Neural crest cell (in vitro differentiated cells): ENCODE results near the gene PTK7. TPM values are rescaled to one million over a fixed set of nuclear protein-coding genes. Genes with fewer than 3 reads are reported as not detected.

ENCODE experiments used
- DNase-seq: peaks from one replicate; pipeline ENCODE4 v3.0.0; 2021; ENCODE audit warnings: low read depth, mixed read lengths, low spot score
- H3K27ac Mint-ChIP-seq: one replicate; pipeline ENCODE4 v1.8.0; 2021; ENCODE audit warnings: mild to moderate bottlenecking, mixed read lengths; ENCODE audit not compliant: unreplicated experiment
- H3K27me3 Mint-ChIP-seq: 2 replicates; pipeline ENCODE4 v1.8.0; 2021; ENCODE audit warnings: low read depth, mild to moderate bottlenecking, mixed read lengths
- H3K36me3 Mint-ChIP-seq: 2 replicates; pipeline ENCODE4 v1.8.0; 2021; ENCODE audit warnings: low read depth, mild to moderate bottlenecking, mixed read lengths
- H3K4me1 Mint-ChIP-seq: 2 replicates; pipeline ENCODE4 v1.8.0; 2021; ENCODE audit warnings: mixed read lengths
- H3K4me3 Mint-ChIP-seq: one replicate; pipeline ENCODE4 v1.8.0; 2021; ENCODE audit warnings: mild to moderate bottlenecking, mixed read lengths
- H3K9me3 Mint-ChIP-seq: 2 replicates; pipeline ENCODE4 v1.8.0; 2021; ENCODE audit warnings: mixed read lengths
- total RNA-seq: library from RNA; stranded (reverse); gene quantifications from 2 replicates; pipeline ENCODE4 v1.2.1, GENCODE V29; 2021
- TF ChIP-seq, protein P1 (sequence below): fragments of 200-600 bp; sonication (generic); conservative IDR thresholded peaks from 2 replicates; pipeline ENCODE4 v1.5.0; 2021; ENCODE audit warnings: antibody characterized with exemption, mild to moderate bottlenecking

The PTK7 gene
- total RNA-seq, 1 donor from 2014 or later, result 106 TPM

DNA sequence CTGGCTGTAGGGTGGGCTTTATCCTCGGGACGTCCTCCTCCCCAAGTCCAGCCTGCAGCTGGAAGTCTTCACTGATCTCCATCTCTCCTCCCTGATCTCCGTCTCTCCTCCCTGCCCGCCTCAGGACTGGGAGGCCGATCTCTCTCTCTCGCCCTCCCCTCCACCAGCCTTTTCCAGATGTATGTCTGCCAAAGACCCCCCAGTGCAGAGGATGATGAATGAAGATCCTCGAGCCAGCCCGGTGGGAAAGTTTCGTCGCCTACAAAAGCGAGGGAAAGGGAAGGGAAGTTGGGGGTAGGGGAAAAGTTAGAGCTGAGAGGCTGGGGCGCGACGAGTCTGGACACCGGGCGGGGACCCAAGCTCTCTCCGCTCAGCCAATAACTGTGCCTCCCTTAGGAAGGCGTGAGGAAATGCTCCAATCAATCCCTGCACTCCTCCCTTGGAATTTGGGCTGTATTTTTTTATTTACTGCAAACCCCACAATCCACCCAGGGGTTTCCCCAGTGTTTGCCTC, 94.4 kb downstream of the PTK7 start:
- no peaks in the 10 kb centered on the region for H3K36me3 Mint-ChIP-seq
- H3K9me3 Mint-ChIP-seq, result no peaks in the 10 kb centered on the region
- peak overlapping the region; percentile 89 for H3K27ac Mint-ChIP-seq
- TF ChIP-seq, protein P1, sequence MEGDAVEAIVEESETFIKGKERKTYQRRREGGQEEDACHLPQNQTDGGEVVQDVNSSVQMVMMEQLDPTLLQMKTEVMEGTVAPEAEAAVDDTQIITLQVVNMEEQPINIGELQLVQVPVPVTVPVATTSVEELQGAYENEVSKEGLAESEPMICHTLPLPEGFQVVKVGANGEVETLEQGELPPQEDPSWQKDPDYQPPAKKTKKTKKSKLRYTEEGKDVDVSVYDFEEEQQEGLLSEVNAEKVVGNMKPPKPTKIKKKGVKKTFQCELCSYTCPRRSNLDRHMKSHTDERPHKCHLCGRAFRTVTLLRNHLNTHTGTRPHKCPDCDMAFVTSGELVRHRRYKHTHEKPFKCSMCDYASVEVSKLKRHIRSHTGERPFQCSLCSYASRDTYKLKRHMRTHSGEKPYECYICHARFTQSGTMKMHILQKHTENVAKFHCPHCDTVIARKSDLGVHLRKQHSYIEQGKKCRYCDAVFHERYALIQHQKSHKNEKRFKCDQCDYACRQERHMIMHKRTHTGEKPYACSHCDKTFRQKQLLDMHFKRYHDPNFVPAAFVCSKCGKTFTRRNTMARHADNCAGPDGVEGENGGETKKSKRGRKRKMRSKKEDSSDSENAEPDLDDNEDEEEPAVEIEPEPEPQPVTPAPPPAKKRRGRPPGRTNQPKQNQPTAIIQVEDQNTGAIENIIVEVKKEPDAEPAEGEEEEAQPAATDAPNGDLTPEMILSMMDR, result no peak
- H3K4me3 Mint-ChIP-seq, result peak overlapping the region; percentile 90
- H3K4me1 Mint-ChIP-seq, result peaks cover 39% of the 10 kb centered on the region
- no peaks in the 10 kb centered on the region for H3K27me3 Mint-ChIP-seq
- DNase-seq, result peak; percentile 58

DNA sequence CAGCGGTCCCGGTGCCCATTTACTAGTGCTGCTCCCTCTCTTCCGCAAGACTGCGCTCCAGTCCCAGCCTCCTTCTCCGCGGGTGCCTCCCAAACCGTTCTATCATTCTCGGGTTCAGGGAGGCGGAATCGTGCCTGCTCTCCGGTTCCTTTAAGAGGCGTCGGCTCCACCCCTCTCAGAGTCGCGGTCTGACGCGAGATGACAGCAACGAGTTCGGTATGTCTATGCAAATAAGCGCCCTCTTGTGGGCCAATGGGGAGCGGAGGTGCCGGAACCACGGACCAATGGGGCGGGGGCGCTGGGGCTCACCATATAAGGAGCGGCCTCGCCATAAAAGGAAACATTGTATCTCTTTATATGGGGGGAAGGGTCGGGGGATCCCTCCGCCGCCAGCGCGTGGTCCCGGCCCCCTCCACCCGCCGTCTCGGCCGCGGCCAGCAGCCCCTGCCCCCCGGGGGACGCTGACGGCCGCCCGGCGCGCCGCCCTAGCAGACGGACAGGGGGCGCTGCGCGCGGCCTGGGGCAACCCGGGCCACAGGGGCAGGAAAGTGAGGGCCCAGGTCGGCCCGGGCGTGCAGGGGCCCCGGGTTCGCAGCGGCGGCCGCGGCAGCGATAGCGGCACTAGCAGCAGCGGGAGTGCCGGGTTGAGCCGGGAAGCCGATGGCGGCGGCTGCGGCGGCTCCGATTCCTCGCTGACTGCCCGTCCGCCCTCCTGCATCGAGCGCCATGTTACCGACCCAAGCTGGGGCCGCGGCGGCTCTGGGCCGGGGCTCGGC, 95.0 kb downstream of the PTK7 start, which contains the start of gene SRF:
Gene SRF (plus strand): TSS at position 339 of the 776 bp plus-strand sequence. CDS start 388 bp downstream, at position 727.
- Mint-ChIP-seq H3K27me3 (no peaks in the 10 kb centered on the region), H3K27ac (peak within 1 kb of the TSS; percentile 95), H3K9me3 (no peaks in the 10 kb centered on the region), H3K4me1 (peaks cover 39% of the 10 kb centered on the region), H3K4me3 (peak within 1 kb of the TSS; percentile 90), H3K36me3 (no peaks in the 10 kb centered on the region)
- DNase-seq, result peak; percentile 100
- TF ChIP-seq, protein P1, result peak; percentile 82

DNA sequence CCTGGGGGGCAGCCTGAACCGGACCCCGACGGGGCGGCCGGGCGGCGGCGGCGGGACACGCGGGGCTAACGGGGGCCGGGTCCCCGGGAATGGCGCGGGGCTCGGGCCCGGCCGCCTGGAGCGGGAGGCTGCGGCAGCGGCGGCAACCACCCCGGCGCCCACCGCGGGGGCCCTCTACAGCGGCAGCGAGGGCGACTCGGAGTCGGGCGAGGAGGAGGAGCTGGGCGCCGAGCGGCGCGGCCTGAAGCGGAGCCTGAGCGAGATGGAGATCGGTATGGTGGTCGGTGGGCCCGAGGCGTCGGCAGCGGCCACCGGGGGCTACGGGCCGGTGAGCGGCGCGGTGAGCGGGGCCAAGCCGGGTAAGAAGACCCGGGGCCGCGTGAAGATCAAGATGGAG, 95.6 kb downstream of the PTK7 start:
- peak; percentile 36 for DNase-seq
- peaks cover 39% of the 10 kb centered on the region for H3K4me1 Mint-ChIP-seq
- no peaks in the 10 kb centered on the region for H3K9me3 Mint-ChIP-seq
- H3K27ac Mint-ChIP-seq, result peak overlapping the region; percentile 95
- no peaks in the 10 kb centered on the region for H3K36me3 Mint-ChIP-seq
- no peaks in the 10 kb centered on the region for H3K27me3 Mint-ChIP-seq
- peak overlapping the region; percentile 89 for H3K4me3 Mint-ChIP-seq
- TF ChIP-seq, protein P1, result no peak

DNA sequence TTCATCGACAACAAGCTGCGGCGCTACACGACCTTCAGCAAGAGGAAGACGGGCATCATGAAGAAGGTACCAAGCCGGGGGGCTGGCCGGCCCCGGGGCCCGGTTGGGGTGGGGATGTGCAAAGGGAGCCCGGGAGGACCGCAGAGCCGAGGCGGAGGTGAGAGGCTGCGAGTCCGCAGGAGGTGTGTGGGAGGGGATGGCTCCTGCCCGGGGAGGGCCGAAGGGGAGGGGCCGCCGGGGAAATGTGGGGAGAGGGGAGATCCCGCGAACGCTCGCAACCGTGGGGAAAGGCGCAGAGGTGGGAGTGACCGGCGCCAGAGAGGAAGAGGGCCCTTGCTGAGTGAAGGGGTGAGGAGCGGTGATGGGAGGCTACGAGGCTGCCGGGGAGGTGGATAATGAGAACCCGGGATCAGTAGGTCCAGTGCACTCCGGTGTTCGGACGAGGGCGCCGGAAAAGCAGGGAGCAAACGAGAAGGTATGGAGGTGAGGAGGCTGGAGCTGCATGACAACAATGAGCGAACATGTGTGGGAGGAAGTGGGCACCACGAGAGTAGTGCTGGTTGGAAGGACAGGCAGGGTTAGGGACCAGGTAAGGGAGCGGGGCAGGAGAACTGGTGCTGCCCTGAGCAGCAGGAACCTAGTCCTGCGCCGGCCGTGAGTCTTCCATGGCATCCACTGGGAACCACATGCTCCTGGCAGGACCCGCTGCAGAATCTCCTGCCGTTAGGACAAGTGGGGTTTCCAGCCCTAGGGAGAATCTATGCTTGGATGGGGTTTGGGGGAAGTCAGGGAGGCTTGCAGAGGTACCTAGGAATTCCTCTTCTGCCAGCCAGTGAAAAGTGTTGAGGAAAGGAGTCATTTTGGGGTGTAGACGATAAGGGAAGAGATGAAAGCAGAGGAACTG, 96.2 kb downstream of the PTK7 start:
- peak; percentile 33 for DNase-seq
- TF ChIP-seq, protein P1, result no peak
- Mint-ChIP-seq H3K9me3 (no peaks in the 10 kb centered on the region), H3K27me3 (no peaks in the 10 kb centered on the region), H3K27ac (peak overlapping the region; percentile 95), H3K36me3 (no peaks in the 10 kb centered on the region), H3K4me3 (peak overlapping the region; percentile 89), H3K4me1 (peaks cover 39% of the 10 kb centered on the region)

DNA sequence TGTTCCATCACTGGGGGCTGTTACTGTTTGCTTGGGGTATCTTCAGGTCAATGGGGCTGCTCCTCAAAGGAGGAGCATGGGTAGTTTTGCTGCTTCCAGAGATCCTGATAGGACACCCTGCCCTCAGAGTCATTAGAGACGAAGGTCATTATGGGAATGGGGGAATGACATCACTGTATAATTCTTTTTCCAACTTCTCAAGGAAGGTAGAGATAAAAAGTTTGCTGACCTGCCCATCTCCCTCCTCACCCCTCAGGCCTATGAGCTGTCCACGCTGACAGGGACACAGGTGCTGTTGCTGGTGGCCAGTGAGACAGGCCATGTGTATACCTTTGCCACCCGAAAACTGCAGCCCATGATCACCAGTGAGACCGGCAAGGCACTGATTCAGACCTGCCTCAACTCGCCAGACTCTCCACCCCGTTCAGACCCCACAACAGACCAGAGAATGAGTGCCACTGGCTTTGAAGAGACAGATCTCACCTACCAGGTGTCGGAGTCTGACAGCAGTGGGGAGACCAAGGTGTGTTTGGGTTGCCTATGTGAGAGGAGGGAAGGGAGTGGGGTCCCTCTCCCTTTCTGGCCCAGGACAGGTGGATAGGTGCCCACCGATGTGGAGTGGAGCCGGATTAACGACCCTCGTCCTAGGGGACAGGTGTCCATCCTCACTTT, 97.6 kb downstream of the PTK7 start:
- Mint-ChIP-seq H3K27me3 (no peaks in the 10 kb centered on the region), H3K27ac (peak overlapping the region; percentile 88), H3K4me3 (peak overlapping the region; percentile 89), H3K4me1 (peaks cover 39% of the 10 kb centered on the region), H3K36me3 (peaks cover 5% of the 10 kb centered on the region), H3K9me3 (no peaks in the 10 kb centered on the region)
- TF ChIP-seq, protein P1, result no peak
- no peak for DNase-seq
